AG09309 (cell line): ENCODE results near the gene MYO10.

Source experiments
- DNase-seq: peaks from one replicate; pipeline ENCODE4 v3.0.0-alpha.2; 2010; ENCODE audit warnings: low read depth
- H3K4me3 ChIP-seq: 2 replicates; pipeline ENCODE4 v1.5.1; 2011; ENCODE audit warnings: mild to moderate bottlenecking, low read depth, low read length, moderate library complexity; ENCODE audit not compliant: control insufficient read depth
- TF ChIP-seq, protein P1 (sequence below): IDR thresholded peaks from 2 replicates; pipeline ENCODE4 v1.5.1; 2011; ENCODE audit warnings: mild to moderate bottlenecking, low read depth, low read length, inconsistent platforms; ENCODE audit not compliant: insufficient read depth, control insufficient read depth; ENCODE audit errors: missing control alignments

The MYO10 gene

DNA sequence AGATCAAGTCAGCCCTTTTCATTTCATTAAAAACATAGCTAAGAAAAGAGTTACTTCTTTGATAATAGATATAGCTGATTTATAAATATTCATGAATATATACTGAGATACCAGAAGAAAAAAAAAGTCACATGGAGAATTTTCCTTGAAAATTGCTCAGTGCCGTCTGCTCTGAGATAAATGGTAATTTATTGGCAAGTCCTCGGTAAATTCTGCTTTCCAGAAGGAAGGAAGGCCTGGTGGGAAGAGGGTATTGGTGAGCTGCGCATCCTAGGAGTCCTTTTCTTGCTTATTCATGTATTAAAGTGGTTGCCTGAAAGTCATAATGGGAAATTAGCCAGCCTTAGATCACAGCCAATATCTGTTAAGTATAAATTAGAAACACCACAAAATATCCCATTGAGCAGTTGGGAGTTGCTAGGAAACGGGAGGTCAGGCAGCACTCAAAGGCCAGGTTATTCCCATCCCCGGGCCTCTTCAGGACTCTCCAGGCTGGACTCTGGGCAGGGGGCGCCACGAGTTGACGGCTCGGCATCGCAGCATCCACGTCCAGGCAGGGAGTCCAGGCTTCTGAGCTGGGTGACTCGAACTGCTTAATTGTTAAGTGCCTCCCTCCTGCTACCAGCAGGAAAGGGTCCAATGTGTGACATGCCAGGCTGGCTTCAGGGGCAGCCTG is 202.6 kb downstream of the MYO10 start:
- DNase-seq: no peak
- TF ChIP-seq, protein P1, sequence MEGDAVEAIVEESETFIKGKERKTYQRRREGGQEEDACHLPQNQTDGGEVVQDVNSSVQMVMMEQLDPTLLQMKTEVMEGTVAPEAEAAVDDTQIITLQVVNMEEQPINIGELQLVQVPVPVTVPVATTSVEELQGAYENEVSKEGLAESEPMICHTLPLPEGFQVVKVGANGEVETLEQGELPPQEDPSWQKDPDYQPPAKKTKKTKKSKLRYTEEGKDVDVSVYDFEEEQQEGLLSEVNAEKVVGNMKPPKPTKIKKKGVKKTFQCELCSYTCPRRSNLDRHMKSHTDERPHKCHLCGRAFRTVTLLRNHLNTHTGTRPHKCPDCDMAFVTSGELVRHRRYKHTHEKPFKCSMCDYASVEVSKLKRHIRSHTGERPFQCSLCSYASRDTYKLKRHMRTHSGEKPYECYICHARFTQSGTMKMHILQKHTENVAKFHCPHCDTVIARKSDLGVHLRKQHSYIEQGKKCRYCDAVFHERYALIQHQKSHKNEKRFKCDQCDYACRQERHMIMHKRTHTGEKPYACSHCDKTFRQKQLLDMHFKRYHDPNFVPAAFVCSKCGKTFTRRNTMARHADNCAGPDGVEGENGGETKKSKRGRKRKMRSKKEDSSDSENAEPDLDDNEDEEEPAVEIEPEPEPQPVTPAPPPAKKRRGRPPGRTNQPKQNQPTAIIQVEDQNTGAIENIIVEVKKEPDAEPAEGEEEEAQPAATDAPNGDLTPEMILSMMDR: no peak
- H3K4me3 ChIP-seq: no peak overlapping the region

DNA sequence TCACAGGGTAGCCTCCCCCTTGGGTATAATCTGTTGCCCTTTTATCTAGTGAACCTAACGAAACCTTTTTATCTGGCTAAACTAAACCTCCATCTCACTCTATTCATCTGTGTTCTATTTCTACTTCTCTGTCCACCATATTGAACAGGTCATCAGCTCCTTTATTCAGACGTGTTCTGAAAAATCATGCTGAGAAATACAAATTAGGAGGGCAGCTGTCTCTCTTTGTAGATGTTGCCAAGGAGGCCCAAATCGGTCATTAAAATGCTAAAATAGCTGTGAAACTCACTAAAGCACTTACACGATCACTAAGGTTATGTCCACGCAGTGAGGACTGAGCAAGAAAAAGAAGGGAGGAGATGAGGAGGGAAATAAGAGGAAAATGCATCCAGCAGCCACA is 203.7 kb downstream of the MYO10 start:
- no peak for DNase-seq
- H3K4me3 ChIP-seq: no peak overlapping the region
- TF ChIP-seq, protein P1: no peak

DNA sequence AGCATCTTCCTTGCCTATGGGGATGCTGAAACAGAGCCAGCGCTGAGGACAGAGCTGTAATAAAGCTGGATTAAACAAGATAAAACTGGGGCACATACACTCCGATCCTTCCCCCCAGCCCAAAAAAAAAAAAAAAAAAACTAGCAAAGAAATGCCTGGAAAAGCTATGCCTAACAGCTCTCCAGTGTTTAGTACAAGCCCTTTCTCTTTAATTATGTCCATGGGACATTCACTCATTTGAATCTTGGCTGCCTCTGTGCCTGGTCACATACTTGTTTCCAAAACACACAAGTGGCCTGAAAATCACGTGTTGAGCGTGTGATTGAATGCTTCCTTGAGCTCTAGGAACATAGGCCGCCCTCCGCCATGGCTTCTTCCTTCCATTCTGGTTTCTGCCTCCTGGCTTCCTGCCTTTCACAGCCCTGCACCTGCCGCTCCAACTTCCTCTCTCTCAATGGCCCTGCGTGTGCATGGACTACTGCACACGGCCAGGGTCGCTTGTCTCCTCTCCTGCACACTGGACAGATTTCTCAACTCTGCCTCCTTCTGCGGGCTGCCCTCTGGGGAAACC is 208.2 kb downstream of the MYO10 start:
- no peak for DNase-seq
- TF ChIP-seq, protein P1: no peak
- no peak overlapping the region for H3K4me3 ChIP-seq

DNA sequence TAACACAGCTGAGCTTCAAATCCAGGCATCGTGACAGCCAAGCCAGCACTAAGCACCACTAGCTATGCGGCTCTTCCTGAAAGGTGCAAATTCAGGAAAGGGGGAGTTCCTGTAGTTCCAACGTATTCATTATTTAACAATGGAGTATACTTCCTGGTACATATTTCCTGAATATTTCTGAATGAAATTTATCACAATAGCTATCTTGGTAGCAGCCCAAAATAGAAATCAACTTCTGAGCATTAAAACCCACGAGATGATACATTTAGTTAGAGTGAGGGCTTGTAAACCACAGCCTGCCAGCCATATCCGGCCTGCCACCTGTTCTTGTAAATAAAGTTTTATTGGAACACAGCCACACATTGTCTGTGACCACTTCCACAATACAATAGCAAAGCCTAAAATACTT is 209.5 kb downstream of the MYO10 start:
- no peak overlapping the region for H3K4me3 ChIP-seq
- DNase-seq: no peak
- TF ChIP-seq, protein P1: no peak

DNA sequence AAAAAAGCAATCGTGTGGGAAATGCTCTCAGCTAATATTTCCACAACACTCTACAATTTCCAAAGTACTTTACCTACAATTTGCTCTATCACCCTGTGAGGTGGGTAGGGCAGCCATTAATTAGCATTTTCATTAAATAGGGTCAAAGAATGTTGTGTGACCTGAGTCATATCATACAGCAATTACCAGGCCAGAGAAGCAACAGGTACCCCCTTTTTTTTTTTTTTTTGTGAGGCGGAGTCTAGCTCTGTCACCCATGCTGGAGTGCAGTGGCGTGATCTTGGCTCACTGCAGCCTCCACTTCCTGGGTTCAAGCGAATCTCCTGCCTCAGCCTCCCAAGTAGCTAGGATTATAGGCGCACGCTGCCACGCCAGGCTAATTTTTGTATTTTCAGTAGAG is 210.5 kb downstream of the MYO10 start:
- no peak overlapping the region for H3K4me3 ChIP-seq
- DNase-seq: no peak
- TF ChIP-seq, protein P1: no peak

DNA sequence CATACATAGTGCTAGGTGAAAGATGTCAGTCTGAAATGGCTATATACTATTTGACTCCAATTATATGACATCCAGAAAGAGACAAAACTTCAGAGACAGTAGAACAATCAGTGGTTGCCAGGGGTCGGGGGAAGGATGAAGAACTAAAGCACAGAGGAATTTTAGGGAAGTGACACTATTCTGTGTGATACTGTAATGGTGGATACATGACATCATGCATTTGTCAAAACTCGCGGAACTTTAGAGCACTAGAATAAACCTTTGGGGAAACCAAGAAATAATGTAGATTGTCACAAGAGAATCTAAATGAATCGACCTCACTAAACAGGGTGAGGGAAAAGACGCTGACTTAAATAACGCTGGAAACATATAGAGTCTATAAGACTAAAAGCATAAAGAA is 212.3 kb downstream of the MYO10 start:
- no peak for DNase-seq
- H3K4me3 ChIP-seq: no peak overlapping the region
- TF ChIP-seq, protein P1: no peak
